Esophagus squamous epithelium (tissue), 5 donors: ENCODE data around the gene ASTN1. TPM values are rescaled to one million over a fixed set of nuclear protein-coding genes. Genes with fewer than 3 reads are reported as not detected.

Source experiments
- DNase-seq: peaks from one replicate; lab custom pipeline; 2025; lab: John Stamatoyannopoulos, UW
- H3K27ac ChIP-seq, 4 donors: fragments of 200-600 bp; sonication (generic); one replicate each; pipeline ENCODE4 v1.5.1; 2016 to 2019; ENCODE audit warnings: mild to moderate bottlenecking in 1 of 4
- H3K27me3 ChIP-seq, 4 donors: fragments of 200-600 bp; sonication (generic); 1 replicate in 3 of 4; 2 replicates in 1 of 4; pipeline versions ENCODE4 v1.5.1 to v1.6.0; 2017 to 2021; ENCODE audit warnings: antibody characterized with exemption in 1 of 4
- H3K36me3 ChIP-seq, 3 donors: fragments of 200-600 bp; sonication (generic); one replicate each; pipeline ENCODE4 v1.5.1; 2016 to 2019
- H3K4me1 ChIP-seq, 3 donors: fragments of 200-600 bp; sonication (generic); one replicate each; pipeline ENCODE4 v1.5.1; 2017 to 2019
- H3K4me3 ChIP-seq, 4 donors: fragments of 200-600 bp; sonication (generic); 1 replicate in 3 of 4; 2 replicates in 1 of 4; pipeline ENCODE4 v1.5.1; 2016 to 2019; ENCODE audit warnings: mild to moderate bottlenecking in 2 of 4, moderate library complexity in 1 of 4
- H3K9me3 ChIP-seq, 3 donors: fragments of 200-600 bp; sonication (generic); one replicate each; pipeline ENCODE4 v1.5.1; 2016 to 2019
- POLR2A ChIP-seq, 4 donors: fragments of 450-650 bp; IDR thresholded peaks; one replicate each; pipeline ENCODE4 v1.6.1; 2017; ENCODE audit warnings: antibody characterized with exemption in 4 of 4, mild to moderate bottlenecking in 4 of 4, moderate library complexity in 3 of 4
- WGBS, 2 donors: methylation state at CpG; one replicate each; pipeline ENCODE4 v1.1.5; 2018; 5-methylcytosine and 5-hydroxymethylcytosine counted together
- intact Hi-C: fragments of 100-400 bp; cut with DNase I; formaldehyde crosslinking; loops from one replicate; pipeline ENCODE4 v1.15.0; 2022
- total RNA-seq, 4 donors: library from RNA; depleted of rRNA; stranded (reverse); fragments of >200 nt; gene quantifications; one replicate each; pipeline ENCODE4 v1.1.0, GENCODE V29; 2016
- TF ChIP-seq, protein P1 (sequence below), 6 experiments: fragments of 450-650 bp in 4 of 6; fragments of 200-600 bp in 2 of 6; sonication (generic) in 2 of 6; IDR thresholded peaks; one replicate each; pipeline ENCODE4 v1.5.1; 2016 to 2019; ENCODE audit warnings: antibody characterized with exemption in 6 of 6, mild to moderate bottlenecking in 4 of 6, moderate library complexity in 4 of 6
- donor health status: DM: yes; HTN: yes; CAD: no.

ASTN1 gene
- total RNA-seq, 4 donors from 2014 or later = under 0.01 TPM; not detected in 3

DNA sequence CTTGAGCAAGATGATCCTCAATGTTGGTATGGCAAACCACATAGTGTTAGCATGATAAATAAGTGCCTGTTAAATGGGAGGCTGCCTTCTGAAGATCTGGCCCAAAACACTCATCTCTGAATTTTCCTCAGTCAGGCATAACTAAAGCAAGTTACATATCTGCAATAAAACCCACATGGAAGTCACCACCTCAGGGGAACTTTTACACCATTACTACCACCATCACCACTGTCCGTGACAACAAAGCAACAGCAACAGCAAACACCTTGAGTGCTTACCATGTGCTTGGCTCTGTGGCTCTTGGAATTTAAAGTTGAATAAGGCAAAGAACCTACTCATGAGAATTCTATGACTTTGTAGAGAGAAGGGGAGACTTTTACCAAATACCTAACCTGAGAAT lies 233.0 kb downstream of the ASTN1 start:
- Histone ChIP-seq H3K27me3 (no peaks in the 10 kb centered on the region), H3K4me1 (no peaks in the 10 kb centered on the region), H3K4me3 (no peak overlapping the region), H3K36me3 (no peaks in the 10 kb centered on the region), H3K27ac (no peak overlapping the region), H3K9me3 (no peaks in the 10 kb centered on the region)
- DNase-seq = no peak
- 100% methylated on average over 1 of the region's 1 CpG for WGBS, 2 donors
- intact Hi-C loops = no loop called here
- no peak for TF ChIP-seq POLR2A (IDR thresholded peaks at IDR 0.05)
- TF ChIP-seq, protein P1, sequence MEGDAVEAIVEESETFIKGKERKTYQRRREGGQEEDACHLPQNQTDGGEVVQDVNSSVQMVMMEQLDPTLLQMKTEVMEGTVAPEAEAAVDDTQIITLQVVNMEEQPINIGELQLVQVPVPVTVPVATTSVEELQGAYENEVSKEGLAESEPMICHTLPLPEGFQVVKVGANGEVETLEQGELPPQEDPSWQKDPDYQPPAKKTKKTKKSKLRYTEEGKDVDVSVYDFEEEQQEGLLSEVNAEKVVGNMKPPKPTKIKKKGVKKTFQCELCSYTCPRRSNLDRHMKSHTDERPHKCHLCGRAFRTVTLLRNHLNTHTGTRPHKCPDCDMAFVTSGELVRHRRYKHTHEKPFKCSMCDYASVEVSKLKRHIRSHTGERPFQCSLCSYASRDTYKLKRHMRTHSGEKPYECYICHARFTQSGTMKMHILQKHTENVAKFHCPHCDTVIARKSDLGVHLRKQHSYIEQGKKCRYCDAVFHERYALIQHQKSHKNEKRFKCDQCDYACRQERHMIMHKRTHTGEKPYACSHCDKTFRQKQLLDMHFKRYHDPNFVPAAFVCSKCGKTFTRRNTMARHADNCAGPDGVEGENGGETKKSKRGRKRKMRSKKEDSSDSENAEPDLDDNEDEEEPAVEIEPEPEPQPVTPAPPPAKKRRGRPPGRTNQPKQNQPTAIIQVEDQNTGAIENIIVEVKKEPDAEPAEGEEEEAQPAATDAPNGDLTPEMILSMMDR (IDR thresholded peaks at IDR 0.05) = no peak

DNA sequence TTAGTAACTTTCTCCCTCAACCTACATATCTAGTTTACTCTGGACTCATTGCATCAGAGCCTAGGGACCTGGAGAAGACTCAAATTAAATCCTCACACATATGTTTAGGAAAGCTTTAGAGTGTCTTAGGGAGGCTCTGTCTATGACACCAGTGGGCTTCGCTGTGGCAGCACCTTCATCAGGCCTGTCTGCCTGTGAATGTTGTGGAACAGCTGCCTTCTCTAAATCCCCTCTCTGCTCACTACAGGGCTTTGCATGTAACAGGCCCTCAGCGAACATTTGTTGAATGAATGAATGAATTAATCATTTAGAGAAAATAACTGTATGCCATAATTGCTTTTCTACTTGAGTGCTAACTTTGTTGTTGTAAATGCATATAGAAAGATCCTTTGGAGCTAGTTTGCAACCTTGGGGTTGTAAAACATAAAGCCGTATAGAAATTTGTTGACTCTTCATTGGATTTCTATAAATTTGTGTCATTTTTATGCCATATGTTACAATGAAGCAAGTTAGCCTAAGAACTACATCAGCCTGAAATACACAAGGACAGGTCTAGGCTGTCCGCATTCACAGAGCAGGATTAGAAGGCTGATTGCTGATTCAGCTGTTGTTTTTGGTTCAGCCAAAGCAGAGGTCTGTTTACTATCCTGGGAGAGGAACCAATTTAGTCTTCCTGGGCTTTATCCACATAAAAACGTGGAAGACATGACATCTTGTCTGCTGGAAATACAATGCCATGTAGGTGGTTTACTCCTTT lies 238.0 kb downstream of the ASTN1 start:
- Histone ChIP-seq H3K9me3 (no peaks in the 10 kb centered on the region), H3K4me1 (no peaks in the 10 kb centered on the region), H3K36me3 (no peaks in the 10 kb centered on the region), H3K27me3 (no peaks in the 10 kb centered on the region), H3K27ac (no peak overlapping the region), H3K4me3 (no peak overlapping the region)
- intact Hi-C loops = no loop called here
- 64 to 68% methylated on average over 5 of the region's 5 CpGs for WGBS, 2 donors
- DNase-seq = no peak
- TF ChIP-seq, protein P1 (IDR thresholded peaks at IDR 0.05) = no peak
- TF ChIP-seq POLR2A (IDR thresholded peaks at IDR 0.05) = no peak

DNA sequence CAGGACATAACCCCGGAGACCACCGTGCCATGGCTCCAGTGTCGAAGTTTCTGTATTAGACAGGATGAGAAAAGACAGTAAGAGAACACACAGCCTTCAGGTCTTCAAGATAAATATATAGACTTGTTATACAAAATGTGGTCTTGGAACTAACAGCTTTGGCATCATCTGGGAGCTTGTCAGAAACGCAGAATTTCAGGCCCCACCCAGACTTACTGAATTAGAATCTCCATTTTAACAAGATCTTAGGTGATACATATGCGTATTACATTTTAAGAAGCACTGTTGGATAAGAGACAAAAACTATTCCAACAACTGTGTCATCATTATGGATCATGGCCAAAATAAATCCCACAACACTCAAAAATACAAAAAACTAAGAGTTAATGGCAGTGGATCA lies 239.3 kb downstream of the ASTN1 start:
- intact Hi-C loops = no loop called here
- Histone ChIP-seq H3K4me3 (no peak overlapping the region), H3K9me3 (no peaks in the 10 kb centered on the region), H3K27me3 (no peaks in the 10 kb centered on the region), H3K27ac (no peak overlapping the region), H3K36me3 (no peaks in the 10 kb centered on the region), H3K4me1 (no peaks in the 10 kb centered on the region)
- DNase-seq = no peak
- TF ChIP-seq, protein P1 (IDR thresholded peaks at IDR 0.05) = no peak
- no peak for TF ChIP-seq POLR2A (IDR thresholded peaks at IDR 0.05)
- 70 to 80% methylated on average over 5 of the region's 5 CpGs for WGBS, 2 donors

DNA sequence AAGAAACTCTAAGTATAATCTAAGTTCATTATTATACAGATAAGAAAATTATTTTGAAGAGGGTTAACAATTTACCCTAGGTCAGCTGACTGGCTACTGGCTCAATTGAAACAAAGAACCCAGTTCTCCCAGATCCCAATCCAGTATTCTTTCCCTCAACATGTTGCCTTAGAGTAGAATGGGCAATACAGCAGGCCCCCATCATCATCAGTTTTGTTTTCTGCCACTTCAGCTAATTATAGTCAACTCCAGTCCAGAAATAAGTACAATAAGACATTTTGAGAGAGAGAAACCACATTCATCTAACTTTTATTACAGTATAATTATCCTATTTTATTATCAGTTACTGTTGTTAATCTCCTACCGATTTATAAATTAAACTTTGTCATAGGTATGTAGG lies 241.2 kb downstream of the ASTN1 start:
- H3K4me3 ChIP-seq = no peak overlapping the region
- TF ChIP-seq, protein P1 (IDR thresholded peaks at IDR 0.05) = no peak
- TF ChIP-seq POLR2A (IDR thresholded peaks at IDR 0.05) = no peak
- no peaks in the 10 kb centered on the region for H3K27me3 ChIP-seq
- no peak for DNase-seq
- H3K27ac ChIP-seq = no peak overlapping the region
- 80 to 81% methylated on average over 1 of the region's 1 CpG for WGBS, 2 donors
- no peaks in the 10 kb centered on the region for H3K4me1 ChIP-seq
- H3K9me3 ChIP-seq = no peaks in the 10 kb centered on the region
- H3K36me3 ChIP-seq = no peaks in the 10 kb centered on the region
- intact Hi-C loops = no loop called here

DNA sequence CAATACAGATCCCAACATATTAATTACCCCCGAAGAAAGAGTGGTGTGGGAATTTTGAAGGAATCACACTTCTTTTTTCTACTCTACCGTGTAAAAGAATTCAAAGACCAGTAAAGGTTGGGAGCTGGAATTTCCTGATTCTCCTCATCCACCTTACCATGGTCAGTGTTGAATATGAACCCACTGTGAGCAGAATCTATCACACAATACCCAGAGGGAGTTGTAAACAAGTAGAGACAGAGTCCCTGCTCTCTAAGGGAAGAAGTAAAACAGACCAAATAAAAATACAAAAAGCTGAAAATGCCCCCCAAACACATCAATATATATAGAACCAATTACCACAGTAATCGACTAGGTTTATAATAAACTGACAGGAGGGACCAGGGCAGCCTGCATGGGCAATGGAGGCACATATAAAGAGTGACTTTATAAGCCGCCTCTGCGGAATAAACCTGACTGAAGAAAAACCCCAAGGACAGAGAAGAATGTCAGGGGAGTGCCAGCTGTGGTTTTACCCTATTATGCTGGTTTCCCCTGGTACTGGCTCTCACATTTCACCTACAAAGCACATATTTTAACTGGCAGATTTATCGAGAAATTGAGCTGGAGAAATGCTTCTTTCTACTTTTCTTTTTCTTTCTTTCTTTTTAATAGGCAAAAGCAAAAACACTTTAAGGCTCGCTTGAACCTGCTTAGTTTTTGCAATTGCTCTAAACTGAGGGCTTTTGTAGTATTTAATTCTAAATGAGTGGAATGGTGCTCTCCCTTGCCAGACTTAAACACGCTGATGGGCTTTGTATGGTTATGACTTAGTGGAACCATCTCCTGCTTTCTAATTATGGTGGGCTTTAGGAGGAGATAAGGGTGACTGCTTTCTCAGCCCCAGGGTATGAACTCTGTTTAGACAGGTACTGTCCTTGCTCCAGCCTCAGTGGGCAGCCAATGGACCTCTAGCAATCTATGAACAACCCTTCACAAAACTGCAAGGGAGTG lies 244.8 kb downstream of the ASTN1 start:
- no peak for DNase-seq
- Histone ChIP-seq H3K4me1 (no peaks in the 10 kb centered on the region), H3K36me3 (no peaks in the 10 kb centered on the region), H3K9me3 (no peaks in the 10 kb centered on the region), H3K27ac (no peak overlapping the region), H3K27me3 (no peaks in the 10 kb centered on the region), H3K4me3 (no peak overlapping the region)
- intact Hi-C loops = no loop called here
- TF ChIP-seq POLR2A (IDR thresholded peaks at IDR 0.05) = no peak
- TF ChIP-seq, protein P1 (IDR thresholded peaks at IDR 0.05) = no peak
- WGBS, 2 donors = 39 to 50% methylated on average over 8 of the region's 8 CpGs
